ENCODE measurements around the gene SIK3. TPM values are rescaled to one million over a fixed set of nuclear protein-coding genes. Genes with fewer than 3 reads are reported as not detected.

SIK3 gene
- total and polyA plus RNA-seq, 12 donors: 9.9 to 47.3 (median 36.5) TPM

DNA sequence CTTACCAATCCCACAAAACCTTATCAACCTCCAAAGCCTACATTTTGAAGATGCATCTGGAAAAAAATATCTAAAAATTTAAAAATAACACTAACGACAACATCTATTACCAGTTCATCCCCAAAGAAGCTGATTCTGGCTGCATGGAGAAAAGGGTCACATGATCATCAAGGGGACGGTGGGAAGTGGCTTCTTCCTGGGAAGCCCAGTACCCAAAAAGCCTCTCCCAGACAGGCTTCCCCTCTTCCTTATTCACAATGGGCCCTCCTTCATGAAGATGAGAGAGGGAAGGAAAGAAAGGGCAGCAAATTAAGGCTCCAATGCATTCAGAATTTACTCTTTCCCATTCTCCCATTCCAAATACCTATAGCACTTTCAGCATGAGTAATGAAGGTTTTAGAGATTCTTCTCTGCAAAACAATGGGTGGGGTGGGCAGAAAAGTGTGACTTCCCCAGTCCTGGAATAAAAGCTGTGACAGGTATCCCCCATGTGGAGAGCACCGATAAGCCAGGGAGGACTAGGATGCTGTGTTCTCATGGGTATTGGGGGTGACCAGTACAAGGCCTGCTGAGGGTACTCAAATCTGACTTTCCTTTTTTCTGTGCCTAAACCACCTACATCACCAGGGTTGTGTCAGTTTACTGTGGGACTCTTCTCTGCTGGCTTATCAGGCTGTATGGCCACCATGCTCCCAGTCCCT lies 88.2 kb downstream of the SIK3 start:
- peak overlapping the region in 1 of 10 donors; percentile 12 for H3K27ac ChIP-seq
- no peaks in the 10 kb centered on the region for H3K27me3 ChIP-seq
- intact Hi-C loops (cut with DNase I): no loop called here
- TF ChIP-seq, protein P1, sequence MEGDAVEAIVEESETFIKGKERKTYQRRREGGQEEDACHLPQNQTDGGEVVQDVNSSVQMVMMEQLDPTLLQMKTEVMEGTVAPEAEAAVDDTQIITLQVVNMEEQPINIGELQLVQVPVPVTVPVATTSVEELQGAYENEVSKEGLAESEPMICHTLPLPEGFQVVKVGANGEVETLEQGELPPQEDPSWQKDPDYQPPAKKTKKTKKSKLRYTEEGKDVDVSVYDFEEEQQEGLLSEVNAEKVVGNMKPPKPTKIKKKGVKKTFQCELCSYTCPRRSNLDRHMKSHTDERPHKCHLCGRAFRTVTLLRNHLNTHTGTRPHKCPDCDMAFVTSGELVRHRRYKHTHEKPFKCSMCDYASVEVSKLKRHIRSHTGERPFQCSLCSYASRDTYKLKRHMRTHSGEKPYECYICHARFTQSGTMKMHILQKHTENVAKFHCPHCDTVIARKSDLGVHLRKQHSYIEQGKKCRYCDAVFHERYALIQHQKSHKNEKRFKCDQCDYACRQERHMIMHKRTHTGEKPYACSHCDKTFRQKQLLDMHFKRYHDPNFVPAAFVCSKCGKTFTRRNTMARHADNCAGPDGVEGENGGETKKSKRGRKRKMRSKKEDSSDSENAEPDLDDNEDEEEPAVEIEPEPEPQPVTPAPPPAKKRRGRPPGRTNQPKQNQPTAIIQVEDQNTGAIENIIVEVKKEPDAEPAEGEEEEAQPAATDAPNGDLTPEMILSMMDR (IDR thresholded peaks at IDR 0.05): no peak
- H3K36me3 ChIP-seq: no peaks in the 10 kb centered on the region
- WGBS, 2 donors: 83 to 90% methylated on average over 3 of the region's 3 CpGs
- no peaks in the 10 kb centered on the region for H3K9me3 ChIP-seq
- ATAC-seq (no peak), DNase-seq (no peak)
- no peak overlapping the region for H3K4me3 ChIP-seq
- peaks cover 0 to 43% (median 6%) of the 10 kb centered on the region in 9 donors for H3K4me1 ChIP-seq

DNA sequence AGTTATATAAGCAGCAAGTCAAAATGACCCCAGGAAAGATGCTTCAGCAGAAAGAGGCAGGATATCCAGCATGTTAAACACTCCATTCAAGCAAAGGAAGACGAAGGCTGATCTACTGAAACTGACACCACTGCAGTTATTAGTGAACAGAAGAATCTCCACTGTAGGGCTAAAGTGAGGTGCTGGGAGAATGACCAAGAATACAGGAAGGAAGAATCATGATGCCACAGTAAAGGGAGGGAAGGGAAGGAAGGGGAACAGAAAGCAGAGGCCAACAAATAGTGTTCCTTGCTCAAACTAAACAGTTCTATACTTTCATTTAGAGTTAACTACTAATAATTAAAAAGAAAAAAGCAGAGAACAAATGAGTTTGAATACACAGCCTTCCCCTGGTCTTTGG lies 92.5 kb downstream of the SIK3 start:
- Histone ChIP-seq H3K4me1 (peaks cover 0 to 58% (median 21%) of the 10 kb centered on the region in 9 donors), H3K9me3 (no peaks in the 10 kb centered on the region), H3K4me3 (no peak overlapping the region), H3K27me3 (no peaks in the 10 kb centered on the region), H3K27ac (peak overlapping the region in 1 of 10 donors; percentile 39), H3K36me3 (peaks cover 0 to 8% (median 0%) of the 10 kb centered on the region in 9 donors)
- TF ChIP-seq, protein P1 (IDR thresholded peaks at IDR 0.05): no peak
- 83 to 86% methylated on average over 1 of the region's 1 CpG for WGBS, 2 donors
- intact Hi-C loops (cut with DNase I): no loop called here
- DNase-seq: no peak
- peak in 3 of 8 donors; percentile 27 to 45 (median 38) for ATAC-seq

GRCh38 chr11:117002639-117003299 lies 95.5 kb downstream of the SIK3 start:
- Histone ChIP-seq H3K36me3 (peaks cover 0 to 8% (median 0%) of the 10 kb centered on the region in 9 donors), H3K9me3 (no peaks in the 10 kb centered on the region), H3K4me1 (peaks cover 0 to 59% (median 31%) of the 10 kb centered on the region in 9 donors), H3K27ac (no peak overlapping the region), H3K27me3 (no peaks in the 10 kb centered on the region), H3K4me3 (no peak overlapping the region)
- DNase-seq (no peak), ATAC-seq (peak in 5 of 8 donors; percentile 18 to 34 (median 28))
- intact Hi-C loops (cut with DNase I): no loop called here
- WGBS, 2 donors: 63 to 65% methylated on average over 6 of the region's 6 CpGs
- TF ChIP-seq, protein P1 (IDR thresholded peaks at IDR 0.05): no peak

GRCh38 chr11:117000014-117000737 lies 98.1 kb downstream of the SIK3 start:
- no peak for DNase-seq

More at GRCh38 chr11:117000014-117000737, 98.1 kb downstream of the SIK3 start:
- TF ChIP-seq, protein P1 (IDR thresholded peaks at IDR 0.05): no peak
- H3K9me3 ChIP-seq: no peaks in the 10 kb centered on the region
- WGBS, 2 donors: 28 to 38% methylated on average over 1 of the region's 1 CpG
- H3K4me3 ChIP-seq: no peak overlapping the region
- no peak overlapping the region for H3K27ac ChIP-seq
- peaks cover 0 to 8% (median 0%) of the 10 kb centered on the region in 9 donors for H3K36me3 ChIP-seq
- H3K4me1 ChIP-seq: peaks cover 0 to 44% (median 26%) of the 10 kb centered on the region in 9 donors
- intact Hi-C loops (cut with DNase I): no loop called here
- ATAC-seq: peak in 2 of 8 donors; percentile 12 to 20
- H3K27me3 ChIP-seq: no peaks in the 10 kb centered on the region
